Measurements from ENCODE around the gene MYOF. TPM values are rescaled to one million over a fixed set of nuclear protein-coding genes. Genes with fewer than 3 reads are reported as not detected.
"Not testable (repeated sequence)": the region's sequence is repeated elsewhere in the genome, so short reads cannot be mapped to it uniquely, and the experiment has no call there.

The MYOF gene
- total RNA-seq, 1 donor from 2014 or later = 82.5 TPM

DNA sequence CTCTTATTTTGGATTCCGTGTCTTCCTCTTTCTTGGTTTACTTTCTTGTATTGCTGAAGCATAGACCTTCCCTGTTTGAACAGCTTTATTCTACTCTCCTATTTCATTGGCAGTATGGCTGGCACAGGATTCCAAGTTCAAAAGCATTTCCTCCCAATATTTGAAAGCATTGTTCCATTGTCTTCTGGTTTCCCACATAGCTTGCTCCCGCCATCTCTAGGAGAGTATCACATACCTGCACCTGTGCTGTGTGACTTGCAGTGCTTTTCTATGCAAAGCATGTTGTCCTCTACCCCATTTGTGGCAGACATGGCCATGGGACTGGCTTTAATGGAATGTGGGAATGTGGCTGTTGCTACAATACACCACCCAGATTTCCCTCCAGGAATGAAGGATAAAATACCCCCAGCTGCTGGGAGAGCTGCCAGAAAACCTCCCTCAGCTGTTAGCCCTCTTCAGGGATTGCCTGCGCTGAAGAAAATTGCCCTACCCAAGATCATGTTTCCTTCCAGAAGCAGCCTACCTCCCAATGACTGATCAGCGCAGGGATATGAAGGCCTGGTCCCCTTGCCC is 6.9 kb upstream of the MYOF start:
- DNase-seq (ENCODE audit: low spot score) = no peak
- intact Hi-C loops (cut with DNase I) = no loop called here

DNA sequence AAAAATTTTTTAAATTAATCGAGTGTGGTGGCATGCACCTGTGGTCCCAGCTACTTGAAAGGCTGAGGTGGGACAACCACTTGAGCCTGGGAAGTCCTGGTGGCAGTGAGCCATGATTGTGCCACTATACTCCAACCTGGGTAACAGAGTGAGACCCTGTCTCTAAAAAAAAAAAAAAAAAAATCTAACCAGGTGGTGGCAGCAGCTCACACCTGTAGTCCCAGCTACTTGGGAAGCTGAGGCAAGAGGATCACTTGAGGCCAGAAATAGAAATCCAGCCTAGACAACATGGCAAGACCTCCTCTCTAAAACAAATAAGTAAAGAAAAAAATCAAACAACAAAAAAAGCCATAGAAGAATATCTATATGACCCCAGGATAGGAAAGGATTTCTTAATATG is 3.6 kb upstream of the MYOF start:
- DNase-seq (ENCODE audit: low spot score) = no peak
- intact Hi-C loops (cut with DNase I) = no loop called here

DNA sequence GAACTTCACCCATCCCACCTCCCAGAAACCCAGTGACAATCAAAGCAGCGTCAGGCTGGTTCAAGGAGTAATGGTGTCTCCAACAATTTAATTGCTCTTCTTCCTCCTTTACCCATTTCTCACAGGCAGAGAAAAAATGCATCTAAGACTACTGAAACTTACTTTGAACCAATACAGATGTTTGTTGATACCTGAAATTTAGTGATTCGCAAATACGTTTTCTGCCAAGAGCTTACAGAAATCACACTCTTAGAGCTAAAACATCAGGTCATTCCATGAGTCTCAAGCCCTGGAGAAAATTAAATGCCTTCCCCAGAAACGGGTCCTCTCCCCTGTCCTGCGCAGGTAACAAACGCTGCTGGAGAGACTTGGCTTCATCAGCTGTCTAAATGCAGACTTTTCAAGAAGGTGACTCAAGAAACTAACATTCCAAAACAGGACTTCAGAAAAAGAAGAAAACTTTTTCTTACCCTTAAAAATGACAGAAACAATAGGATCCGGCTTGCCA is 443 bp downstream of the MYOF start:
- no peak for DNase-seq (ENCODE audit: low spot score)
- intact Hi-C loops (cut with DNase I) = loop anchor here (1.0 kb wide), 2 partner anchors 44 to 105 kb away; no protein-coding TSS in a partner anchor

- intact Hi-C loops (cut with DNase I) = no loop called here
- no peak for DNase-seq (ENCODE audit: low spot score)
Measured at GRCh38 chr10:93478873-93479272, 3.3 kb downstream of the MYOF start.

GRCh38 chr10:93476756-93477155 is 5.4 kb downstream of the MYOF start:
- intact Hi-C loops (cut with DNase I) = no loop called here
- no peak for DNase-seq (ENCODE audit: low spot score)

GRCh38 chr10:93475871-93476270 is 6.3 kb downstream of the MYOF start:
- intact Hi-C loops (cut with DNase I) = no loop called here
- no peak for DNase-seq (ENCODE audit: low spot score)

DNA sequence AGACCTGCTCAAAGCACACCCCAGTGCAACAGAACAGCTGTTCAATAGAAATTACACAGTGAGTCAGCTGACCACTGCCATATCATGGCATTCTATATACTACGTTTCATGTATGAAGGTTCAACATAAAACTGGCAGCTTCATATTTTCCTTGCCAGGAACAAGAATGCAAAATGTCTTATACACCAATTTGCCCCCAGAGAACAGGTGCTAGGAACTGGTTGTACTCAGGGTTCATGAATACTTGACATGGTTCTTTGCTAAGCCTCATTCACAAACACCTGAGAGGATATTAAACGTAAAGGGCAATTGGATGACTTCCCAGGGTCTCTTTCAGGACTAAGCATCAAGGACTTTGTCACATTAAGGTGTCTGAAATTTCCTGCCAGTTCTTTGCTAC is 6.9 kb downstream of the MYOF start:
- DNase-seq (ENCODE audit: low spot score) = no peak
- intact Hi-C loops (cut with DNase I) = no loop called here

DNA sequence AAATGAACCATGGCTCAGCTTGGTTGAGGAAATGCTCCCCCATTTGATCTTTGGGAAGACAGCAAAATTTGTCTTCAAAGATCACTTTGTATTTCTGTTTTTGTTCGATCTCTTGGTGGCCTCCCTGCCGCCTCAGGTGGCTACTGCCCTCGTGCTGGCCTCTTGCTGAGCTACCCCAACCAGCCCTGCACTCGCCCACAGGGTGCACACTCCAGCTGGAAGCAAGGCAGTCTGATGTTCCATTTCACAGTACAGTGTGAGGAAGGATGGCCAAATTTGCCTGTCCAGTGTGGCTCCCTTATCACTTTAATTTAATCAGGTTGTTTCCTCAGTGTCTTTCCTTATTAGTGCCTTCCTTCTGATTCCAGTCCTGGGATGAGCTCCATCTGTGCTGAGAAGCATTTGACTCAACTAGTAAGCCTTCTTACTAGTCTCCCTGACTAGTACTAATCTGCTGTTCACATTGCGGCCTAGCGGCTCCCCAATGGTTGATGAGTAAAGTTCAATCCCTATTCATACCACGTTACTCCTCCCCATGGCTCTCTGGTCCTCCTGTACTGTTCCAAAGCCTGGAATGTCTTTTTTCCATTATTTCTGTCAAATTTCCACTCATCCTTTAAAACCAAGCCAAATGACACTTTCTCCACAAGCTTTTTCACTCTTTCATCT is 8.2 kb downstream of the MYOF start:
- intact Hi-C loops (cut with DNase I) = no loop called here

GRCh38 chr10:93473161-93473560 is 9.0 kb downstream of the MYOF start:
- no peak for DNase-seq (ENCODE audit: low spot score)
- intact Hi-C loops (cut with DNase I) = no loop called here

More for the DNA sequence above, 8.2 kb downstream of the MYOF start:
- no peak for DNase-seq (ENCODE audit: low spot score)

GRCh38 chr10:93471110-93471651 is 11.0 kb downstream of the MYOF start:
- DNase-seq (ENCODE audit: low spot score) = no peak
- intact Hi-C loops (cut with DNase I) = no loop called here

- peak; percentile 82 for DNase-seq (ENCODE audit: low spot score)
- intact Hi-C loops (cut with DNase I) = no loop called here
Measured at GRCh38 chr10:93469454-93469853, 12.7 kb downstream of the MYOF start.

- DNase-seq (ENCODE audit: low spot score) = no peak
- intact Hi-C loops (cut with DNase I) = no loop called here
Measured at GRCh38 chr10:93468461-93469213, 13.5 kb downstream of the MYOF start.

DNA sequence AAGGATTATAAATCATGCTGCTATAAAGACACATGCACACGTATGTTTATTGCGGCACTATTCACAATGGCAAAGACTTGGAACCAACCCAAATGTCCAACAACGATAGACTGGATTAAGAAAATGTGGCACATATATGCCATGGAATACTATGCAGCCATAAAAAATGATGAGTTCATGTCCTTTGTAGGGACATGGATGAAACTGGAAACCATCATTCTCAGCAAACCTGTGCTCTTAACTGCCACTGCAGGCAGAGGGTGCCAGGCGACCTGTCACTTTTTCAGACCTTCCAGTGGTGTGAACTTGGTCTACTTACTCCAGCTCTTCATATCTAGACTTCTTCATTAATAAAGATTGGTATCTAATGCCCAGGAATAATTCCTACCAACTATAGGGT is 14.5 kb downstream of the MYOF start:
- DNase-seq (ENCODE audit: low spot score); intact Hi-C loops (cut with DNase I): not testable (repeated sequence)

DNA sequence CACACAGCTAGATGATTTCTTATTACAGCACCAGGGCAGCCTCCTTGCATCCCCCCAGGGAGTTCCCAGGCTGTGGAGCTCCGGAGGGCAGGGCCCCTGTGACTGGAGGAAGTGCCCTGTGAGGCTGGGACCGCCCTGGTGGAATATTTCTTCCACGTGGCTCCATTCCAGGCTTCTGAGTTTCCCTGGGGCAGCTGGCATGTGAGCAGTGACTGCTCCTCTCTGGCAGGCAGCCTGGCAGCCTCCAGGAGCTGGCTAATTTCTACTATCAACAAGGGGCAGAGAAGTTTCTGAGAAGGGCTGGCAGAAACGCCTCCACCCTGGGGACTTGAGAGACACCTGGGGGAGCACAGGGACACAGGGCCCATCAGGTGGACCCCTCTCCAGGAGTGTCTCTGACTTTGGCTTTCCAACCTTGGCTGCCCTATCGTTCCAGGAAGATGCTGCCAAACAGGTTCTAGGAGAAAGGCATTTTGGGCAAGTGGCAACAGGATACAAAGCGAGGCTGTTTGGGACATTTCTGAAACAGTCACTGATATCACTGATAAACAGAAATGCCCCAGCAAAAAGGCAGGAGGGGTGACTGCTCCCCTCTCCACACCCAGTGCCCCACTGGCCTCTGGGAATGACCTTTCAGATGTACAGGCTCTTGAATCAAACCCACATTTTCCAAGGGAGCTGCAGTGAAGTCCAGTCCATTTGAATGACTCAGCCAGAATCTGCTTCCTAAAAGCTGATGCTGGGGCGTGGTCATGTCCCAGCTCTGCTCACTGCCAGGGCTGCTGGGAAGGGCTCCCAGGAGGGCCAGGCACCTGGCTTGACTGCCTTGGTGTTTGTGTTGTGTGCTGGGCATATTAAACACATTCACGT is 16.1 kb downstream of the MYOF start:
- DNase-seq (ENCODE audit: low spot score) = peak; percentile 89
- intact Hi-C loops (cut with DNase I) = loop anchor here (1.0 kb wide), 2 partner anchors 29 to 49 kb away; no protein-coding TSS in a partner anchor

DNA sequence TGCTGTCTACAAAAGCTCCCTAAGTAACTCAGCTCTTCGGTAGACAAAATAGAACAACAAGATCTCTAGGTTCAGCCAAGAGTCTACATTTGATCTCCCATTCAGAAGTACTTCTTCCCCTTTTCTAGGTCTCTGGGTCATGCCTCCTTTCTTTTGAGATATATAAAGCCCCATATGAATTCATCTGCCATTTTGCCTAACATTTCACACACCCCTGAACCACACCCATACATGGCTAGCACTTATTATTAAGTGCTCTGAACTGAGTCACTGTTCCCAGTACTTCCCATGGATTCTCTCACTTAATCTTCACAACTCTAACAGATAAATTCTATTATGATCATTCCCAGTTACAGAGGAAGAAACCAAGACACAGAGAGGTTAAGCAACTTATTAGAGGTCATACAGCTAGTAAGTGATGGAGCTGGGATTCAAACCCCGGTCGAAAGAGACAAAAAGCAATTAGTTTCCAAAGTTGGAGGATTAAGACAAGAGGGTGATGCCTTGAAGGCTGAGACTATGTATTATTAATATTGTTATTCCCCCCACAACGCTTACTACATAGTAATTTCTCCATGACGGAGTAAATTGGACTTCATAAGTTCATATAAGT is 17.3 kb downstream of the MYOF start:
- DNase-seq (ENCODE audit: low spot score) = no peak
- intact Hi-C loops (cut with DNase I) = no loop called here

DNA sequence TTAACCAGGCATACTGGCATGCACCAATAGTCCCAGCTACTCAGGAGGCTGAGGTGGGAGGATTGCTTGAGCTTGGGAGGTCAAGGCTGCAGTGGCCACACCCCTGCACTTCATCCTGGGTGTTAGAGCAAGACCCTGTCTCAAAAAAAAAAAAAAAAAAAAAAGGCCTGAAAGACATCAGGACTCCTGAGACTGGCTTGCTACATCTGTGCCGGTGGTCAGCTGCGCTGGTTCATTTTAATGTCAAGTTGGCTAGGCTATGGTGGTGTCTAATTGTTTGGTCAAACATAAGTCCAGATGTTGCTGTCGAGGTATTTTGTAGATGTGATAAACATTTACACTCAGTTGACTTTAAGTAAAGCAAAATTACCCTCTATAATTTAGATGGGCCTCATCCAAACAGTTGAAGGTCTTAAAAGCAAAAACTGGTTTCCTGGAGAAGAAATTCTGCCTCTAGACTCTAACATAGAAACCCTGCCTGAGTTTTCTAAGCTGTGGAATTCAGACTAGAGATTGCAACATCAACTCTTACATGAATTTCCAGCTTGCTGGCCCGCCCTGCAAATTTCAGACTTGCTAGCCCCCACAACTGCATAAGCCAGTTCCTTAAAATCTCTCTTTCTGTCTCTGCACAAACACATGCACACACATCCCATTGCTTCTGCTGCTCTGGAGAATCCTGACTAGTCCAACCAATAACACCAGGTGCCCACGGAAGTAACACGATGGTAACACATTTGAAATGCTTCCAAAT is 18.2 kb downstream of the MYOF start:
- intact Hi-C loops (cut with DNase I) = no loop called here
- no peak for DNase-seq (ENCODE audit: low spot score)

- no peak for DNase-seq (ENCODE audit: low spot score)
- intact Hi-C loops (cut with DNase I) = no loop called here
Measured at GRCh38 chr10:93462881-93463280, 19.3 kb downstream of the MYOF start.

DNA sequence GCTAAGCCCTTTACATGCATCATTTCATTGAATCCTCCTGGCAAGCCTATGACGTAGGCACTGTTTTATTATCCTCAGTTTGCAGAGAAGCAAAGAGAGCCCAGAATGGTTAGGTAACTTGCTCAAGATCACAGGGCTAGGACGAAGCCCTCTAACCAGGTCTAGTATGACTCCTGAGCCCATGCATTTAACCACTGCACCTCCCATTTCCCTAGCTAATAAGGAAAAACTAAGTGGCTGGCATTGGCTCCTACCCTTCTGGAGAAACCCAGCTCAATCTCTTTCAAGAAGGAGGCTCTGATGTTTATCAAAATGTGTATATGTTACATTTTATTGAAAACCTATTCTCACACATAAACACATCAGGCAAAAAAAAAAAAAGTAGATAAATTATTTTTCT is 19.8 kb downstream of the MYOF start:
- intact Hi-C loops (cut with DNase I) = no loop called here
- DNase-seq (ENCODE audit: low spot score) = no peak
